ENCODE results near the gene SSBP3.

Gene SSBP3

DNA sequence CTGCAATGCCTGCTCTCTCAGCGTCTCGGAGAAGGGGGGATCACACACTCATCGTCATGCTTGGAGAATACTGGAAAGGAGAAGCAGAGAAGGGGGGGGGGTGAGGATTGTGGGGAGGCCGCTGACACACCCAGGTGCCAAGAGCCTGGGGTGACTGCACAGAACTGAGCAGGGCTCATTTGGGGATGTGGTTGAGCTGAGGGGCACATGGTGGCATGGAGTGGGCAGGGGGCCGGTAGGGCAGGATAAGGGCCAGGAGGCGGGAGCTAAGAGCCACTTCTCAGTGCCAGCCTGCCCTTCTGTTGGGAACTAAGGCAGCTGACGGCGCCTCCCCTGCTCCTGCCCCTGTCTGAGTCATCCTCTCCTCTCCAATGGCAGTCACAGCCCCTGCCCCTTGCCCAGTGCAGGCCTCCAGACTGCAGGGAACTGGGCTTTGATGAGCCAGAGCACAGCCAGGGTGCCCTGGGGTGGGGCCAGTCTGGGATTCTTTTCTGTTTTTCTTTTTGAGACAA, 179.0 kb downstream of the SSBP3 start:
- TF ChIP-seq, protein P1, sequence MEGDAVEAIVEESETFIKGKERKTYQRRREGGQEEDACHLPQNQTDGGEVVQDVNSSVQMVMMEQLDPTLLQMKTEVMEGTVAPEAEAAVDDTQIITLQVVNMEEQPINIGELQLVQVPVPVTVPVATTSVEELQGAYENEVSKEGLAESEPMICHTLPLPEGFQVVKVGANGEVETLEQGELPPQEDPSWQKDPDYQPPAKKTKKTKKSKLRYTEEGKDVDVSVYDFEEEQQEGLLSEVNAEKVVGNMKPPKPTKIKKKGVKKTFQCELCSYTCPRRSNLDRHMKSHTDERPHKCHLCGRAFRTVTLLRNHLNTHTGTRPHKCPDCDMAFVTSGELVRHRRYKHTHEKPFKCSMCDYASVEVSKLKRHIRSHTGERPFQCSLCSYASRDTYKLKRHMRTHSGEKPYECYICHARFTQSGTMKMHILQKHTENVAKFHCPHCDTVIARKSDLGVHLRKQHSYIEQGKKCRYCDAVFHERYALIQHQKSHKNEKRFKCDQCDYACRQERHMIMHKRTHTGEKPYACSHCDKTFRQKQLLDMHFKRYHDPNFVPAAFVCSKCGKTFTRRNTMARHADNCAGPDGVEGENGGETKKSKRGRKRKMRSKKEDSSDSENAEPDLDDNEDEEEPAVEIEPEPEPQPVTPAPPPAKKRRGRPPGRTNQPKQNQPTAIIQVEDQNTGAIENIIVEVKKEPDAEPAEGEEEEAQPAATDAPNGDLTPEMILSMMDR (IDR thresholded peaks at IDR 0.05; ENCODE audit: control insufficient read depth, extremely low read depth, insufficient read depth): no peak
- H3K4me3 ChIP-seq (ENCODE audit: low read depth, low read length): no peak overlapping the region
- DNase-seq (ENCODE audit: low read depth): no peak

DNA sequence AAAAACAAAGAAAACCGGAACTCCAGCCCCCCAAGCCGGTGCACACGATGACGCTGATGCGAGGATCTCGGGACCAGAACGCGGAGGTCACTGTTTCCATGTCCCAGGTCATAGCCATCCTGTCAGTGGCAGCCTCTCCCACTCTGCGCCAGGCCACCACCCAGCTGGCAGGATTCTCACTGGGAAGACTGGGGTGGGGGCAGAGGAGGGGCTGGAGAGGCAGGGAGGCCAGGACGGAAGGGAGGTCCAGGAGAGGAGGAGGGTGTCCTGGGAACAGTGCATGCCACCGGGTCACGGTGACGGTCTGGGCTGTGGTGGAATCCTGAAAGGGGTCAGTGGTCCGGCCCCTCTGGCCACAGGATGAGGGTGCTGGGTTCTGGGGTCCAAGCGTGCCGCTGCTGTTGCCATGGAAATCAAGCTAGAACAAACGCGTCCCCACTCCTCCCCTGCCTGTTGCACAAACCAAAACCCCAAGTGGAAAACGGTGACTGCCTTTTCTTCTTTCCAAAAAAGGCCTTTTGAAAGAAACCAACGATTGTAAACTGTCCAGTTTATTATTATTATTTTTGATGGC, 180.1 kb downstream of the SSBP3 start:
- no peak overlapping the region for H3K4me3 ChIP-seq (ENCODE audit: low read depth, low read length)
- TF ChIP-seq, protein P1 (IDR thresholded peaks at IDR 0.05; ENCODE audit: control insufficient read depth, extremely low read depth, insufficient read depth): no peak
- DNase-seq (ENCODE audit: low read depth): no peak

DNA sequence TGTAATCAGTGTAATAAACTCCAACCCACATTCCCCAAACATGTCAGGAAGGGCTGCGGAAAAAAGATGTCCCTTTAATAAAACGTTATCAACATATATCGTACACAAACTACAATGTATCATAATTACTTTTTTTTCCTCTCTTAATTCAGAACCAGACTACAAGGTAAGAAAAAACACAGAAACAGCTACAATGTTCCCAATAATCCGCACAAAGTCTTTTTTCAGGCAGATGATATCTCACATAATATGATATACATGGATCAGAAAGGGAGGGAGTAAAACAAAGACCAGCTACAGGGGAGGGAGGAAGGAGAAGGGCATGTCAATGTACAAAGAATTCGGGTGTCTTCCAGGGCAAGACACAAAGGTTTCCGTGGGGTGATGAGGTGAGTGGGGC, 180.8 kb downstream of the SSBP3 start:
- H3K4me3 ChIP-seq (ENCODE audit: low read depth, low read length): no peak overlapping the region
- TF ChIP-seq, protein P1 (IDR thresholded peaks at IDR 0.05; ENCODE audit: control insufficient read depth, extremely low read depth, insufficient read depth): no peak
- DNase-seq (ENCODE audit: low read depth): no peak

DNA sequence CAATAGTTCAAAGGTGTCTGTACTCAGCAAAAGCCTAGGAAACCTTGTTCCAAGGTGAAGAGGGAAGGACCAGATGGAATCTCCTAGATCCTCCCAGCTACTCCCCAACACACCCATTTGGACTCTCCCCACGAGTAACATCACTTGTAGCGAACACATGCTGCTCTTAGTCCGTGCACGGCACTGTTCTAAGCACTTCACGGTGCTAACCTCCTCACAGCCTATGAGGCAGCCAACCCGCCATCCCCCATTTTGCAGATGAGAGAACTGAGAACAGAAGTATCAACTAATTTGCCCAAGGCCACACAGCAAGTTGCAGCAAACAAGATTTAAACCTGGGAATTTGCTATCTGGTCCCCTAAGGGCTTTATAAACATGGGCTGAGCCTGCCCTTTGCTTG, 182.0 kb downstream of the SSBP3 start:
- H3K4me3 ChIP-seq (ENCODE audit: low read depth, low read length): no peak overlapping the region
- no peak for DNase-seq (ENCODE audit: low read depth)
- TF ChIP-seq, protein P1 (IDR thresholded peaks at IDR 0.05; ENCODE audit: control insufficient read depth, extremely low read depth, insufficient read depth): no peak

DNA sequence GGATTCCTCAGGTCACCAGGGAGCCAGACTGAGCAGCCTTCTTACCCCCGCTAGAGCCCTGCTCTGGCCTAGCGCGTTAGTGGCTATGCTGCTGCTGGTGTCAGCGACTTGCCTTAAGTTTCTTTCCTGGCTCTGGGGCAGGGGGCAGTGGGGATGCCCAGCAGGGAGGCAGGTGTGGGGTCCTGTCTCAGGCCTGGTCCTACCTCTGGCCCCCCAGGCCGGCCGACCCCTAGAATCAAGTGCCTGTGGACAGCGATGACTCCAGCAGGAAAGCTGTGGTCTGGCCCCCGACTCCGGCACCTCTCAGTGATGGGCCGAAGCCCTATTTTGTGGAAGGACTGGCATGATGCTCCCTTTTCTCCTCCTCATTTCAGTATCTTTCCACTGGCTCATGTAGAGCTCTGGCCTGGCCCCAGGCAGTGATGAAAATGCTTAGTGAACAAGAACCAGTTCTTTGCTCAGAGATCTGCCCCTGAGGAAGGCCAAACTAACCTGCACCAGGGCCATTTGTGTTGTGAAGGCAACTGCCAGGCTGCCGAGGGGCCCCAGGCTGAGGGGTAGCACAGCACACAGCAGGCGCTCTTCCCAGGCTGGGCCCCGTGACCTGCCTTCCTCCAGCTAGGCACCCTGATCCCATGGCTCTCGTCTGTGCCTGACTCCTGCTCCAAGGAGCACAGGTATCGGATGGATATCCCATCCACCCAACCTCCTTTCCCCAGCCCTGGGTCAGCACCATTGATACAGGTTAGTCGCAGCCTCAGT, 182.6 kb downstream of the SSBP3 start:
- H3K4me3 ChIP-seq (ENCODE audit: low read depth, low read length): no peak overlapping the region
- DNase-seq (ENCODE audit: low read depth): no peak
- TF ChIP-seq, protein P1 (IDR thresholded peaks at IDR 0.05; ENCODE audit: control insufficient read depth, extremely low read depth, insufficient read depth): no peak

DNA sequence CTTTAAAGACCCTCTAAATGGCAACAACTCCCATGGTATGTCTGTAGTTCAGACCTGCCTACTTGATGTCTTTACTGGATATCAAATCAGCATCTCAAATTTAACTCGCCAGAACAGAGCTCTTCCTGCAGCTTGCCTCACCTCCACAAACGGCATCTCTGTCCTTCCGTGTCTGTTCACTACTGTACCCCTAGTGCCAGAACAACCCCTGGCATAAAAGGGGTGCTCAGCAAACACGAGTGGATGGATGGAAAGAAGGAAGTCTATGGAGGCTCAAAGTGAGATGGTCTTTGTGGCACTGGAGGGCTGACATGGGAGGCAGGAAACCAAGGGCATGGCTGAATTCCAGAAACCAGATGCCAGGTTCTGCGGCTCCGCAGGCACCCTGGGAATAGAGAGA, 183.5 kb downstream of the SSBP3 start:
- no peak overlapping the region for H3K4me3 ChIP-seq (ENCODE audit: low read depth, low read length)
- no peak for DNase-seq (ENCODE audit: low read depth)
- TF ChIP-seq, protein P1 (IDR thresholded peaks at IDR 0.05; ENCODE audit: control insufficient read depth, extremely low read depth, insufficient read depth): no peak
